ENCODE results near the gene PLEKHA5.

PLEKHA5 gene

DNA sequence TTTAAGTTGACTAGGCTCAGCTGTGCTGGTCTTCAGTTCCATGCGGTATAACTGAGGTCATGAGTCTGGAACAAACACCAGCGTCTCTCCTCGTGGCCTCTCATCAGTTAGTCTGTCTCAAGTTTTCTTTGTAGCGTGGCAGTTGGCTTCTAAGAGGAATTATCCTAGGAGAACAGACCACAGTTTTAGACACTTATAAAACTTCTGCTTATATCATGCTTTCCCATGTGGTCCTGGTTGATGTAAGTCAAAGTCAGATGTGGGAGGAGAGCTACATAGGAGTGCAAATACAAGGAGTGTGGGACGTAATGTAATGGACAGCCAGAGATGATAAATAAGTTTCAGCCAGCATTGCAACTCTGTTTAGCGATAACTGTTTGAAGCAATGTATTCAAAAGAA, 14.8 kb downstream of the PLEKHA5 start:
- Histone ChIP-seq H3K27me3 (ENCODE audit: control insufficient read depth, low read length) (no peaks in the 10 kb centered on the region), H3K4me1 (ENCODE audit: control insufficient read depth, low read length) (peaks cover 24% of the 10 kb centered on the region), H3K4me2 (ENCODE audit: low read length) (no peak overlapping the region), H3K27ac (ENCODE audit: low read depth, low read length) (no peak overlapping the region), H3K36me3 (ENCODE audit: control insufficient read depth, low read length) (peaks cover 6% of the 10 kb centered on the region), H3F3A (ENCODE audit: control insufficient read depth, insufficient read depth) (no peaks in the 10 kb centered on the region), H3K9me2 (replicated peaks; ENCODE audit: control insufficient read depth, low read length) (no peaks in the 10 kb centered on the region), H4K20me1 (ENCODE audit: control insufficient read depth, insufficient read depth, low read depth, low read length) (no peaks in the 10 kb centered on the region), H3K4me3 (ENCODE audit: low read length) (no peak overlapping the region), H3K9me3 (ENCODE audit: control insufficient read depth, insufficient read depth, low read length) (no peaks in the 10 kb centered on the region), H3K79me2 (ENCODE audit: control insufficient read depth, low read length) (no peaks in the 10 kb centered on the region)
- TF ChIP-seq, protein P1, sequence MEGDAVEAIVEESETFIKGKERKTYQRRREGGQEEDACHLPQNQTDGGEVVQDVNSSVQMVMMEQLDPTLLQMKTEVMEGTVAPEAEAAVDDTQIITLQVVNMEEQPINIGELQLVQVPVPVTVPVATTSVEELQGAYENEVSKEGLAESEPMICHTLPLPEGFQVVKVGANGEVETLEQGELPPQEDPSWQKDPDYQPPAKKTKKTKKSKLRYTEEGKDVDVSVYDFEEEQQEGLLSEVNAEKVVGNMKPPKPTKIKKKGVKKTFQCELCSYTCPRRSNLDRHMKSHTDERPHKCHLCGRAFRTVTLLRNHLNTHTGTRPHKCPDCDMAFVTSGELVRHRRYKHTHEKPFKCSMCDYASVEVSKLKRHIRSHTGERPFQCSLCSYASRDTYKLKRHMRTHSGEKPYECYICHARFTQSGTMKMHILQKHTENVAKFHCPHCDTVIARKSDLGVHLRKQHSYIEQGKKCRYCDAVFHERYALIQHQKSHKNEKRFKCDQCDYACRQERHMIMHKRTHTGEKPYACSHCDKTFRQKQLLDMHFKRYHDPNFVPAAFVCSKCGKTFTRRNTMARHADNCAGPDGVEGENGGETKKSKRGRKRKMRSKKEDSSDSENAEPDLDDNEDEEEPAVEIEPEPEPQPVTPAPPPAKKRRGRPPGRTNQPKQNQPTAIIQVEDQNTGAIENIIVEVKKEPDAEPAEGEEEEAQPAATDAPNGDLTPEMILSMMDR (IDR thresholded peaks at IDR 0.05; ENCODE audit: low read depth, low read length, poor library complexity, severe bottlenecking): no peak
- TF ChIP-seq EZH2phosphoT487 (IDR thresholded peaks at IDR 0.05; ENCODE audit: borderline replicate concordance, low read length): no peak

DNA sequence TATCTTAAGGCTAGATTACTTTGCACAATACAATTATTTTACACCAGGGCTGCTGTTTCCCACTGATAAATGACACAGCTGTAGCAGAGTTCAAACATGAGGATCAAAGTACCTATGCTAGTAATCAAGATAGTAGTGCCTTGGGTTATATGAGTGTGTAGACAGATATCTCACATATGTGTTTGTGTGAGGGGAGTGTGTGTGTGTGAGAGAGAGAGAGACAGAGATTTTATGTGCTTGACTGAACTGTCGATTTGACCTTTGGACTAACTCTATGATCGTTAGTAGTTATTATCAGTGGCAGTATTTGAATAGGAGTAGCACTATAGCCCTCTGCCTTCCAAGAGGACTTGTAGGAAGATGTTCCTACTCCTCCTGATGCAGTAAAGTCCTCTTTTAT, 15.5 kb downstream of the PLEKHA5 start:
- Histone ChIP-seq H3K27me3 (ENCODE audit: control insufficient read depth, low read length) (no peaks in the 10 kb centered on the region), H4K20me1 (ENCODE audit: control insufficient read depth, insufficient read depth, low read depth, low read length) (no peaks in the 10 kb centered on the region), H3K27ac (ENCODE audit: low read depth, low read length) (no peak overlapping the region), H3K9me3 (ENCODE audit: control insufficient read depth, insufficient read depth, low read length) (no peaks in the 10 kb centered on the region), H3F3A (ENCODE audit: control insufficient read depth, insufficient read depth) (no peaks in the 10 kb centered on the region), H3K4me2 (ENCODE audit: low read length) (no peak overlapping the region), H3K4me3 (ENCODE audit: low read length) (no peak overlapping the region), H3K9me2 (replicated peaks; ENCODE audit: control insufficient read depth, low read length) (no peaks in the 10 kb centered on the region), H3K4me1 (ENCODE audit: control insufficient read depth, low read length) (peaks cover 20% of the 10 kb centered on the region), H3K79me2 (ENCODE audit: control insufficient read depth, low read length) (no peaks in the 10 kb centered on the region), H3K36me3 (ENCODE audit: control insufficient read depth, low read length) (peaks cover 6% of the 10 kb centered on the region)
- no peak for TF ChIP-seq EZH2phosphoT487 (IDR thresholded peaks at IDR 0.05; ENCODE audit: borderline replicate concordance, low read length)
- TF ChIP-seq, protein P1 (IDR thresholded peaks at IDR 0.05; ENCODE audit: low read depth, low read length, poor library complexity, severe bottlenecking): no peak

DNA sequence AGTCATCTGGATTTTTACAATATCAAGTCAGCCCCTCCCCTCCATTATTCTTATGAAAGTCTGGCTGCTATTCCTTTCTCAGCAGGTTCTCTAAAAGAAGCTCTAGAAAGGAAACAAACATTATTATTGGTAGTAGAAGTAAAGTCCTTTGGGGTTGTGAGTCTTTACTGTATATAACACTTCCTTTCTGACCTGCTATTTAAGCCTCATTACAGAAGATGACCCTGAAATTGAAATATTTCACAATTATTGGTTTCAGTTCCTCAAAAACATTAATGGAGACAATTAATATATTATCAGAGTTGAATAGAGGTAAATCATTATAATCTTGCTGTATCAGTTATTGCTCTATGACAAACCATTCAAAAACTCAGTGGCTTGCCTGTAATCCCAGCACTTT, 19.3 kb downstream of the PLEKHA5 start:
- H3K9me3 ChIP-seq (ENCODE audit: control insufficient read depth, insufficient read depth, low read length): no peaks in the 10 kb centered on the region
- H3K4me2 ChIP-seq (ENCODE audit: low read length): no peak overlapping the region
- no peak overlapping the region for H3K27ac ChIP-seq (ENCODE audit: low read depth, low read length)
- H3K9me2 ChIP-seq (replicated peaks; ENCODE audit: control insufficient read depth, low read length): no peaks in the 10 kb centered on the region
- no peak overlapping the region for H3K4me3 ChIP-seq (ENCODE audit: low read length)
- peaks cover 7% of the 10 kb centered on the region for H3K4me1 ChIP-seq (ENCODE audit: control insufficient read depth, low read length)
- no peaks in the 10 kb centered on the region for H3K79me2 ChIP-seq (ENCODE audit: control insufficient read depth, low read length)
- peaks cover 10% of the 10 kb centered on the region for H3K36me3 ChIP-seq (ENCODE audit: control insufficient read depth, low read length)
- H4K20me1 ChIP-seq (ENCODE audit: control insufficient read depth, insufficient read depth, low read depth, low read length): no peaks in the 10 kb centered on the region
- H3F3A ChIP-seq (ENCODE audit: control insufficient read depth, insufficient read depth): no peaks in the 10 kb centered on the region
- no peaks in the 10 kb centered on the region for H3K27me3 ChIP-seq (ENCODE audit: control insufficient read depth, low read length)
- no peak for TF ChIP-seq EZH2phosphoT487 (IDR thresholded peaks at IDR 0.05; ENCODE audit: borderline replicate concordance, low read length)
- TF ChIP-seq, protein P1 (IDR thresholded peaks at IDR 0.05; ENCODE audit: low read depth, low read length, poor library complexity, severe bottlenecking): no peak
